ENCODE measurements around the gene TTC23L. TPM values are rescaled to one million over a fixed set of nuclear protein-coding genes. Genes with fewer than 3 reads are reported as not detected.

Gene TTC23L
- 0.40 and 0.43 TPM in 2 replicates for total RNA-seq (2014; rRNA removed; shearing (Covaris generic))
- polyA plus RNA-seq (2015; cell fraction: cytosol; rRNA removed): 0.24 and 0.29 TPM in 2 replicates
- polyA plus RNA-seq (2015; cell fraction: nucleus; rRNA removed): 1.7 and 7.6 TPM in 2 replicates

GRCh38 chr5:34838785-34839714 lies at the start of gene TTC23L:
TSS of gene TTC23L (plus strand) at chr5:34839164. CDS start at chr5:34840672, 1,508 bp downstream.
- DNase-seq (ENCODE audit: low read depth, low spot score): peak; percentile 95
- in situ Hi-C loops (cut with HindIII; ENCODE audit: low pct_unique_long_range_greater_than_20kb, low sequenced_read_pairs): no loop called here

GRCh38 chr5:34789639-34790038 lies 49.3 kb upstream of the TTC23L start:
- DNase-seq (ENCODE audit: low read depth, low spot score): no peak
- in situ Hi-C loops (cut with HindIII; ENCODE audit: low pct_unique_long_range_greater_than_20kb, low sequenced_read_pairs): no loop called here

- DNase-seq (ENCODE audit: low read depth, low spot score): no peak
- in situ Hi-C loops (cut with HindIII; ENCODE audit: low pct_unique_long_range_greater_than_20kb, low sequenced_read_pairs): no loop called here
These were observed 48.9 kb upstream of the TTC23L start for GRCh38 chr5:34790069-34790468.

- DNase-seq (ENCODE audit: low read depth, low spot score): no peak
- in situ Hi-C loops (cut with HindIII; ENCODE audit: low pct_unique_long_range_greater_than_20kb, low sequenced_read_pairs): no loop called here
These were observed 47.2 kb upstream of the TTC23L start for GRCh38 chr5:34791761-34792244.

- in situ Hi-C loops (cut with HindIII; ENCODE audit: low pct_unique_long_range_greater_than_20kb, low sequenced_read_pairs): no loop called here
- no peak for DNase-seq (ENCODE audit: low read depth, low spot score)
These were observed 36.0 kb upstream of the TTC23L start for GRCh38 chr5:34802834-34803563.

GRCh38 chr5:34803974-34804732 lies 34.8 kb upstream of the TTC23L start:
- DNase-seq (ENCODE audit: low read depth, low spot score): no peak
- in situ Hi-C loops (cut with HindIII; ENCODE audit: low pct_unique_long_range_greater_than_20kb, low sequenced_read_pairs): no loop called here

GRCh38 chr5:34804913-34805312 lies 34.1 kb upstream of the TTC23L start:
- in situ Hi-C loops (cut with HindIII; ENCODE audit: low pct_unique_long_range_greater_than_20kb, low sequenced_read_pairs): no loop called here
- no peak for DNase-seq (ENCODE audit: low read depth, low spot score)

- in situ Hi-C loops (cut with HindIII; ENCODE audit: low pct_unique_long_range_greater_than_20kb, low sequenced_read_pairs): no loop called here
- DNase-seq (ENCODE audit: low read depth, low spot score): no peak
These were observed 32.4 kb upstream of the TTC23L start for GRCh38 chr5:34806532-34806931.

- in situ Hi-C loops (cut with HindIII; ENCODE audit: low pct_unique_long_range_greater_than_20kb, low sequenced_read_pairs): no loop called here
- peak; percentile 40 for DNase-seq (ENCODE audit: low read depth, low spot score)
These were observed 27.3 kb upstream of the TTC23L start for GRCh38 chr5:34811706-34812105.

- no peak for DNase-seq (ENCODE audit: low read depth, low spot score)
- in situ Hi-C loops (cut with HindIII; ENCODE audit: low pct_unique_long_range_greater_than_20kb, low sequenced_read_pairs): no loop called here
These were observed 25.5 kb upstream of the TTC23L start for GRCh38 chr5:34813509-34813908.

- in situ Hi-C loops (cut with HindIII; ENCODE audit: low pct_unique_long_range_greater_than_20kb, low sequenced_read_pairs): no loop called here
- DNase-seq (ENCODE audit: low read depth, low spot score): no peak
These were observed 21.2 kb upstream of the TTC23L start for GRCh38 chr5:34817558-34818351.

GRCh38 chr5:34818717-34819116 lies 20.2 kb upstream of the TTC23L start:
- in situ Hi-C loops (cut with HindIII; ENCODE audit: low pct_unique_long_range_greater_than_20kb, low sequenced_read_pairs): no loop called here
- no peak for DNase-seq (ENCODE audit: low read depth, low spot score)

- no peak for DNase-seq (ENCODE audit: low read depth, low spot score)
- in situ Hi-C loops (cut with HindIII; ENCODE audit: low pct_unique_long_range_greater_than_20kb, low sequenced_read_pairs): no loop called here
These were observed 18.4 kb upstream of the TTC23L start for GRCh38 chr5:34820593-34820992.

- in situ Hi-C loops (cut with HindIII; ENCODE audit: low pct_unique_long_range_greater_than_20kb, low sequenced_read_pairs): no loop called here
- DNase-seq (ENCODE audit: low read depth, low spot score): no peak
These were observed 15.8 kb upstream of the TTC23L start for GRCh38 chr5:34822956-34823715.

- in situ Hi-C loops (cut with HindIII; ENCODE audit: low pct_unique_long_range_greater_than_20kb, low sequenced_read_pairs): no loop called here
- no peak for DNase-seq (ENCODE audit: low read depth, low spot score)
These were observed 12.6 kb upstream of the TTC23L start for GRCh38 chr5:34826347-34826746.
